Neural cell (in vitro differentiated cells): ENCODE results near the gene MLC1.

Experiments used
- CTCF ChIP-seq: fragments of 450-650 bp; IDR thresholded peaks from 2 replicates; pipeline ENCODE4 v1.5.1; 2014; ENCODE audit warnings: antibody characterized with exemption, mild to moderate bottlenecking, moderate library complexity; ENCODE audit not compliant: poor library complexity, severe bottlenecking
- RAD21 ChIP-seq: fragments of 450-650 bp; conservative IDR thresholded peaks from 2 replicates; pipeline ENCODE4 v1.6.1; 2014; ENCODE audit warnings: antibody characterized with exemption, mild to moderate bottlenecking, moderate library complexity
- TAF1 ChIP-seq: IDR thresholded peaks from 2 replicates; pipeline ENCODE4 v1.6.1; 2012; ENCODE audit warnings: low read depth

DNA sequence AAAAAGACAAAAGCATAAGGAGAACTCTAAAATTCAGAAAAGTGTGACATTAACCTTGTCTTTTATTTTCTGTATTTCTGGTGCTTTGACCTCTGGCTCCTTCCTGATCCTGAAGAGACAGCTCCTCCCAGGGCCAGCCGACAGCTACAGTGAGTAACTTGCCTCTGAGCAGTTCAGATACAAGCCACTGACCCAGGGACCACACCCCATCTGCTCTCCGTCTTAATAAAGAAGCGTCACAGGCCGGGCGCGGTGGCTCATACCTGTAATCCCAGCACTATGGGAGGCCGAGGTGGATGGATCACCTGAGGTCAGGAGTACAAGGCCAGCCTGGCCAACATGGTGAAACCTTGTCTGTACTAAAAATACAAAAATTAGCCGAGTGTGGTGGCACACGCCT, 6.5 kb downstream of the MLC1 start:
- TF ChIP-seq CTCF: no peak
- no peak for TF ChIP-seq RAD21
- TF ChIP-seq TAF1: no peak
